Measurements from ENCODE around the gene KRT36.

DNA sequence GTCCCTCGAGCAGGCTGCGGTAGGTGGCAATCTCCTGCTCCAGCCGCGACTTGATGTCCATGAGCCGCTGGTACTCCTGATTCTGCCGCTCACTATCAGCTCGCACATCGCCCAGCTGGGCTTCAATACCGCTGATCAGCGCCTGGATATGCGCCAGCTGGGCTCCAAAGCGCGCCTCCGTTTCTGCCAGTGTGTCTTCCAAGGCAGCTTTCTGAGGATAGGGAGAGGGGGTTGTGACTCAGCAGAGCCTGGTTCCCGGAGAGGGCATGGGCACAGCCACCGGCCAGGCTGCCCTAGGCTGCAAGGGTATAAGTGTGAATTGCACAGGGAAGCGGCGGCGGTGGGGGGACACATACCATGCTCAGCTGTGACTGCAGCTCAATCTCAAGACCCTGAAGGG lies 34.1 kb upstream of the KRT36 start:
- TF ChIP-seq, protein P1, sequence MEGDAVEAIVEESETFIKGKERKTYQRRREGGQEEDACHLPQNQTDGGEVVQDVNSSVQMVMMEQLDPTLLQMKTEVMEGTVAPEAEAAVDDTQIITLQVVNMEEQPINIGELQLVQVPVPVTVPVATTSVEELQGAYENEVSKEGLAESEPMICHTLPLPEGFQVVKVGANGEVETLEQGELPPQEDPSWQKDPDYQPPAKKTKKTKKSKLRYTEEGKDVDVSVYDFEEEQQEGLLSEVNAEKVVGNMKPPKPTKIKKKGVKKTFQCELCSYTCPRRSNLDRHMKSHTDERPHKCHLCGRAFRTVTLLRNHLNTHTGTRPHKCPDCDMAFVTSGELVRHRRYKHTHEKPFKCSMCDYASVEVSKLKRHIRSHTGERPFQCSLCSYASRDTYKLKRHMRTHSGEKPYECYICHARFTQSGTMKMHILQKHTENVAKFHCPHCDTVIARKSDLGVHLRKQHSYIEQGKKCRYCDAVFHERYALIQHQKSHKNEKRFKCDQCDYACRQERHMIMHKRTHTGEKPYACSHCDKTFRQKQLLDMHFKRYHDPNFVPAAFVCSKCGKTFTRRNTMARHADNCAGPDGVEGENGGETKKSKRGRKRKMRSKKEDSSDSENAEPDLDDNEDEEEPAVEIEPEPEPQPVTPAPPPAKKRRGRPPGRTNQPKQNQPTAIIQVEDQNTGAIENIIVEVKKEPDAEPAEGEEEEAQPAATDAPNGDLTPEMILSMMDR (IDR thresholded peaks at IDR 0.05), result no peak
- TF ChIP-seq POLR2A (IDR thresholded peaks at IDR 0.05) (no peak), POLR2AphosphoS5 (IDR thresholded peaks at IDR 0.05) (no peak)

Measured in transverse colon (tissue), 4 donors.